HL-60/S4 treated with retinoic acid at 250 ng/mL for 4 days and 3 days (cell line): ENCODE measurements around the gene GALM.
"Not testable (repeated sequence)": the region's sequence is repeated elsewhere in the genome, so short reads cannot be mapped to it uniquely, and the experiment has no call there.

Experiments used
- in situ Hi-C: fragments of 300-500 bp; cut with MboI; formaldehyde crosslinking; loops from 2 replicates; pipeline ENCODE4 v1.7.0; 2022; ENCODE audit warnings: low sequenced_read_pairs

GALM gene

DNA sequence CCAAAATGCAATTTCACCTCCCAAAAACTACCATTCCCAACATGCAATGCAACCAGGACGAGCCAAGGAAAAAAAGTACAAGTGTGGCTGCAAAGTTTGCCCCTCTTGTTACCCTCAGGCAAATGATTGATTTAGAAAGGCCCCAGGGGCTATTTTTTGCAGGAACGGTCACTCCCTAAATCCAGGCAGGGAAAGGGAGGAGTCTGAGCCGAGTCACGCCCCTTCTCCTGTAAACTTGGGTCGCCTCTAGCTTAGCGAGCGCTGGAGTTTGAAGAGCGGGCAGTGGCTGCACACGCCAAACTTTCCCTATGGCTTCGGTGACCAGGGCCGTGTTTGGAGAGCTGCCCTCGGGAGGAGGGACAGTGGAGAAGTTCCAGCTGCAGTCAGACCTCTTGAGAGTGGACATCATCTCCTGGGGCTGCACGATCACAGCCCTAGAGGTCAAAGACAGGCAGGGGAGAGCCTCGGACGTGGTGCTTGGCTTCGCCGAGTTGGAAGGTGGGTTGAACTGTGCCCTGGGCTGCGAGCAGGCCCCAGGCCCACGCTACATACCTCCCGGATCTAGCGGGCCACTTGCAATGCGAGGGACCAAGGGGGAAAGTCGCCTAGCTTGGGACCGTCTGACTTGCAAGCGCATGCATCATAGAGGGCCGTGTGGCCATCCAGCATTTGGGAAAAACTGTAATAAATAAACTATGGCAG lies at the start of gene GALM:
Gene GALM (plus strand): TSS at position 261 of the 702 bp plus-strand sequence. CDS start 48 bp downstream, at position 309.
- in situ Hi-C loops, result no loop called here

GRCh38 chr2:38617301-38617700 lies 48.6 kb upstream of the GALM start:
- in situ Hi-C loops, result no loop called here

- in situ Hi-C loops, result no loop called here
These were observed 46.3 kb upstream of the GALM start for GRCh38 chr2:38619458-38620164.

- in situ Hi-C loops, result no loop called here
These were observed 45.5 kb upstream of the GALM start for GRCh38 chr2:38620282-38620977.

DNA sequence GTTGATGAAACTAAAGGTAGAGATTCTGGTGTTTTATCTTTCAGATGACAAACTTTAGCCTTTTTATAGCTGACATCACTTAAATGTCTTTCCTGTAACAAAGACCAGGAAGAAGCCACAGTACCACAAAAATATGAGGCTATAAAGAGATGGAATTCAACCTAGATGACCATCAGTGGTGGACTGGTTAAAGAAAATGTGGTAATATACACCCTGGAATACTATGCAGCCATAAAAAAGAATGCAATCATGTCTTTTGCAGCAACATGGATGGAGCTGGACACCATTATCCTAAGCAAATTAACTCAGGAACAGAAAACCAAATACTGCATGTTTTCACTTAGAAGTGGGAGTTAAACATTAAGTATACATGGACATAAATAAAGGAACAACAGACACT lies 44.9 kb upstream of the GALM start:
- in situ Hi-C loops, result no loop called here

- in situ Hi-C loops, result no loop called here
These were observed 43.7 kb upstream of the GALM start for GRCh38 chr2:38622210-38622609.

DNA sequence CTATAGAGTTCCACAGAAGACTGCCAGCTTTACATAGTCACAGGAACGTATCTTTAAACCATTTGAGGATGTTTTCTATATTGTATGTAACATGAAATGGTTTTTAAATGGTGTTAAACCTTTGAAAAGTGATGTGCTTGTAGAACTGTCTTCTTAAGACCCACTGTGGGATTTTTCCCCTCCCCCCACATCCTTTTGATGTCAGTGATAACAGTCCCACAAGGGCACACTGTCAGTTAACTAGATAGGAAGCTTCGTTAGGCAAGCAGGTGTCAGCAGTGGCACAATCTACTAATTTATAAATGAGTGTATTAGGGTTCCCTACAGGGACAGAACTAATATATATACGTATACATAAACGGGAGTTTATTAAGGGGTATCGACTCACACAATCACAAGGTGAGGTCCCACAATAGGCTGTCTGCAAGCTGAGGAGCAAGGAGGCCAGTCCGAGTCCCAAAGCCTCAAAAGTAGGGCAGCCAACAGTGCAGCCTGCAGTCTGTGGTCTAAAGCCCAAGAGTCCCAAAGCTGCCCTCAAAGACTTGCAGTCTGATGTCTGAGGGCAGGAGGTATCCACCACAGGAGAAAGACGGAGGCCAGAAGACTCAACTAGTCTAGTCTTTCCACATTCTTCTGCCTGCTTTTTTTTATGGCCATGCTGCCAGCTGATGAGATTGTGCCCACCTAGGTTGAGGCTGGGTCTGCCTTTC lies 39.4 kb upstream of the GALM start:
- in situ Hi-C loops, result no loop called here

GRCh38 chr2:38627391-38627790 lies 38.5 kb upstream of the GALM start:
- in situ Hi-C loops, result no loop called here

DNA sequence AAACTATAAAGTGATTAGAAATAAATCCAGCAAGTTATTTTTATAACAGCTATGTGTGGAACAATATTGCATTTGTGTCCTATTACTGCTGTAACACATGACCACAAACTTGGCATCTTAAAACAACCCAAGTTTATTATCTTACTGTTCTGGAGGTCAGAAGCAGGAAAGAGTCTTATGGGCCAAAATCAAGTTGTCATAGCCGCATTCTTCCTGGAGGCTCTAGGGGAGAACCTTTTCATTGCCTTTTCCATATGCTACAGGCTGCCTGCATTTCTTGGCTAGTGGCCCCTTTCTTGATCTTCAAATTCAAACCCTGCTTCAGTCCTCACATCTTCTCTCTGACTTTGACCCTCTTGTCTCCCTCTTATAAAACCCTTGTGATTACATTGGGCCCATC lies 36.2 kb upstream of the GALM start:
- in situ Hi-C loops, result no loop called here

DNA sequence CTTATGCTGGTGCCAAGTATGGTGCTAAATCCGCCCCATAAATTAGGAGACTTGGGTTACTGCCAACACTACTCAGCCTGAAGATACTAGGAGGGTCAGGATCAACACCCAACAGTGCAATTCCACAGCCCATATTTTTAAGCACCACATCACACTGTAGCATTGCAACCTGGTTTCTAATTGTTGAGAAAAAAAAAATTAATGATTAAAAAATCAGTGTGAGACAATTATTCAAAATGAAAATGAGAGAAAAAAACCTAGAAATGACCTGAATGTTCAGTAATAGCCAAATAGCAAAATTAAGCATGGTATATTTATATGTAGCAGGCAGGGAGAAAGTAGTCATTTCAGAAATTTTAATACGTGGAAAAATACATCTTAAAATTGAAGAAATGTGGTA lies 33.9 kb upstream of the GALM start:
- in situ Hi-C loops, result no loop called here

GRCh38 chr2:38632980-38633379 lies 32.9 kb upstream of the GALM start:
- in situ Hi-C loops, result no loop called here

GRCh38 chr2:38633895-38634294 lies 32.0 kb upstream of the GALM start:
- in situ Hi-C loops, result no loop called here

GRCh38 chr2:38634684-38635083 lies 31.2 kb upstream of the GALM start:
- in situ Hi-C loops, result no loop called here

- in situ Hi-C loops, result no loop called here
These were observed 30.8 kb upstream of the GALM start for GRCh38 chr2:38635139-38635538.

GRCh38 chr2:38636069-38636468 lies 29.8 kb upstream of the GALM start:
- in situ Hi-C loops, result no loop called here

DNA sequence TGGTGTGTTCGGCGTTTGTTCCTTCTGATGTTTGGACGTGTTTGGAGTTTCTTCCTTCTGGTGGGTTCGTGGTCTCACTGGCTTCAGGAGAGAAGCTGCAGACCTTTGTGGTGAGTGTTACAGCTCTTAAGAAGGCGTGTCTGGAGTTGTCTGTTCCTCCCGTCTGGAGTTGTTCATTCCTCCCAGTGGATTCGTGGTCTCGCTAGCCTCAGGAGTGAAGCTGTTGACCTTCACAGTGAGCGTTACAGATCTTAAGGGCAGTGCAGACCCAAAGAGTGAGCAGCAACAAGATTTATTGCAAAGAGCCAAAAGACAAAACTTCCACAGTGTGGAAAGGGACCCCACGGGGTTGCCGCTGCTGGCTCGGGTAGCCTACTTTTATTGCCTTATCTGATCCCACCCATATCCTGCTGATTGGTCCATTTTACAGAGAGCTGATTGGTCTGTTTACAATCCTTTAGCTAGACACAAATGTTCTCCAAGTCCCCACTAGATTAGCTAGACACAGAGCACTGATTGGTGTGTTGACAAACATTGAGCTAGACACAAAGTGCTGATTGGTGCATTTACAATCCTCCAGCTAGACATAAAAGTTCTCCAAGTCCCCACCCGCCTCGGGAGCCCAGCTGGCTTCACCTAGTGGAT lies 23.4 kb upstream of the GALM start:
- in situ Hi-C loops, result not testable (repeated sequence)

- in situ Hi-C loops, result no loop called here
These were observed 22.8 kb upstream of the GALM start for GRCh38 chr2:38643021-38643671.

GRCh38 chr2:38643683-38644511 lies 22.0 kb upstream of the GALM start:
- in situ Hi-C loops, result not testable (repeated sequence)

DNA sequence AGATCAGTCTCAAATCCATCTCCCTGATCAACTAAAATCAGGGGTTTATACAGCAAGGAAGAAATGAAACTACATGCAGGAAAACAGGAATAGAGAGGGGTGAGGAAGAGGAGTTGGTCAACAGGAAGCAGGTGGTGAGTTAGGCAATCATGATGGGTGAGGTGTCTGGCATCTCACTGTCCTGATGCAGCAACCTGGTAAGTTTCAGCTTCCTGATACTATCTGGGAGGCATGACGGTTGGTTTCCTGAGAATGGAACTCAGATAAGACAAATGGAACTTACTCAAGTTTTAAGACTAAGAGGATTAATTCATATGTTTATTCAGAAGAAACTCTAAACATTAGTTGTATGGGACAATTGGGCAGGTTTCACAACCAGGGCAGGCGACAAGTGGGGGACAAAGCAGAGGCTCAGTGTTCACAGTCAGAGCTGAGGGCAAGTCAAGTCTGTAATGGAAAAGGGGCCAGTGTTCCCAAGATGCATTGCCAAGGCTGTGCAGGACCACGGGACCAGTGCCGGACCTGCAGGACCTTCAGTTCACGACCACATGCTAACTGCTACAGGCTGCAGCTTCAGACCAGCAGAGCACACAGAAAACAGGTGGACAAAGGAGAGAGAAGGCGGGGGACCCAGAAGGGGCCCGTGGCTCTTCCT lies 17.7 kb upstream of the GALM start:
- in situ Hi-C loops, result loop anchor here (5.0 kb wide), 1 partner anchor 46 kb away; the partner anchor contains the start of gene HNRNPLL
